GM18505 (cell line): ENCODE results near the gene TMEM178B.

Source experiments
- ATAC-seq: cut with Tn5 transposase; IDR thresholded peaks from one replicate; pipeline ENCODE4 v1.9.1; 2021; ENCODE audit not compliant: unreplicated experiment
- POLR2A ChIP-seq: IDR thresholded peaks from 4 replicates; pipeline ENCODE4 v1.6.1; 2011; ENCODE audit warnings: borderline replicate concordance; ENCODE audit not compliant: insufficient read depth, insufficient read length; ENCODE audit errors: extremely low read depth

The TMEM178B gene

GRCh38 chr7:141431140-141431479, 357.2 kb downstream of the TMEM178B start:
- TF ChIP-seq POLR2A: no peak
- no peak for ATAC-seq

GRCh38 chr7:141431711-141432110, 357.8 kb downstream of the TMEM178B start:
- ATAC-seq: no peak
- TF ChIP-seq POLR2A: no peak

GRCh38 chr7:141433698-141434097, 359.8 kb downstream of the TMEM178B start:
- TF ChIP-seq POLR2A: no peak
- no peak for ATAC-seq

GRCh38 chr7:141436139-141436538, 362.3 kb downstream of the TMEM178B start:
- no peak for TF ChIP-seq POLR2A
- no peak for ATAC-seq

- no peak for ATAC-seq
- TF ChIP-seq POLR2A: no peak
Measured at GRCh38 chr7:141436575-141437075, 362.8 kb downstream of the TMEM178B start.

- ATAC-seq: no peak
- no peak for TF ChIP-seq POLR2A
Measured at GRCh38 chr7:141439164-141439563, 365.3 kb downstream of the TMEM178B start.

GRCh38 chr7:141439776-141440175, 365.9 kb downstream of the TMEM178B start:
- TF ChIP-seq POLR2A: no peak
- no peak for ATAC-seq

GRCh38 chr7:141441837-141442627, 368.2 kb downstream of the TMEM178B start:
- TF ChIP-seq POLR2A: no peak
- no peak for ATAC-seq

GRCh38 chr7:141442781-141443180, 368.9 kb downstream of the TMEM178B start:
- TF ChIP-seq POLR2A: no peak
- no peak for ATAC-seq

GRCh38 chr7:141444961-141445360, 371.1 kb downstream of the TMEM178B start:
- no peak for ATAC-seq
- TF ChIP-seq POLR2A: no peak

GRCh38 chr7:141451232-141451631, 377.4 kb downstream of the TMEM178B start:
- no peak for TF ChIP-seq POLR2A
- ATAC-seq: no peak

GRCh38 chr7:141452911-141453310, 379.0 kb downstream of the TMEM178B start:
- TF ChIP-seq POLR2A: no peak
- no peak for ATAC-seq

- TF ChIP-seq POLR2A: no peak
- ATAC-seq: no peak
Measured at GRCh38 chr7:141454338-141454737, 380.5 kb downstream of the TMEM178B start.

GRCh38 chr7:141455723-141456122, 381.9 kb downstream of the TMEM178B start:
- no peak for TF ChIP-seq POLR2A
- ATAC-seq: no peak

- TF ChIP-seq POLR2A: no peak
- no peak for ATAC-seq
Measured at GRCh38 chr7:141456298-141456697, 382.4 kb downstream of the TMEM178B start.

- ATAC-seq: no peak
- TF ChIP-seq POLR2A: no peak
Measured at GRCh38 chr7:141456711-141457110, 382.8 kb downstream of the TMEM178B start.
